ENCODE data around the gene RRBP1.

GRCh38 chr20:17626217-17627007 lies 55.6 kb downstream of the RRBP1 start:
- TF ChIP-seq CTCF (IDR thresholded peaks at IDR 0.05) (no peak), POLR2AphosphoS5 (IDR thresholded peaks at IDR 0.05) (peak; percentile 15)
